ENCODE data around the gene MT1H.
"Not testable (repeated sequence)": the region's sequence is repeated elsewhere in the genome, so short reads cannot be mapped to it uniquely, and the experiment has no call there.

Gene MT1H

DNA sequence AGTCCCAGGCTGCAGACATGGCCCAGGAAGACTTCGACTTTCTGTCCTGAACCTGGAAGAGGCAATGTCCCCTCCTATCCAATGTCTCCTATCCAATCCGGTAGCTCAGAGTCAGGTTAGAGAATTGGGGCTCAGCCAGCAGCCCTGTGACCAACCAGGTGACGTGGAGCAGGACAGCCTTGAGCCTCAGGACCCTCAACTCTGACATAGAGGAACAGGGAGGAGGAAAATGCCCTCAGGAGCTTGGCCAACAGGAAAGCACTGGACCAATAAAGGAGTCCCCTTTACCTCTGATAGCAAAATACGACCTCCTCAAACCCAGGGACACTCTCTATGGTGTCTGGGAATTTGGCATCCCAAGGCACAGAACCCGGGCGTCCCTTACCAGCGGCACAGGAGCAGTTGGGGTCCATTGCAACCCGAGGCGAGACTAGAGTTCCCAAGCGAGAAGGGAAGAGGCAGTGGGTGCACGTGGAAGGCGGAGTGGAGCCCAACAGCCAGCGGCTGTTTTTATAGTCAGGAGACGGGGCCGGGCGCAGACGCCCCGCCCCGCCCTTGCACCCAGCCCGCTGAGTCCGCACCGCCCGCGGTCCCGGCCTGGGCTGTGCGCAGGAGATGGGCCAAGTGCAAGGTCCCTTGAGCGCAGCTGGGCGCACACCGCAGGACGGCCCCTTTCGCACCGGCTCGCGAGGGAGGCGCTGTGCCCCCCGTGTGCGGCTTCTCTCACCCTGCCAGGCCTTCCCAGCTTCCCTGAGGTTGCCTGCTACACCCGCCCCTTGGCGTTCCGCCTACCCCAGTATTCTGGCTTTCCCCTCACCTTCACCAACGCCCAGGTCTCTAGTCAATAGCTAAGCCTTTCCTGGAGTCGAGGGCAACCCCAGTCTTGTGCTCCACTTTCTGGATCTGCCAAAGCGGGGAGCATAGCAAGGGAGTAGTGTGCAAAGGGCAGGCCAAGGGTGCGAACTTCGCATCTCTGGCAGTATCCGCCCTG lies 1.7 kb upstream of the MT1H start, which contains the start of gene MT1G:
Gene MT1G, minus strand, starts transcription at position 485 of the 991 bp plus-strand sequence. Its CDS starts 72 bp downstream, at position 413.
- no peak within 1 kb of the TSS for H3K27ac ChIP-seq (ENCODE audit: low read length)
- no peak for DNase-seq
- H3K79me2 ChIP-seq (ENCODE audit: low read length) = no peaks in the 10 kb centered on the region
- H3F3A ChIP-seq (ENCODE audit: insufficient read depth, low read length) = no peaks in the 10 kb centered on the region
- H3K9me3 ChIP-seq (replicated peaks; ENCODE audit: insufficient read depth, low read length) = no peaks in the 10 kb centered on the region
- no peak within 1 kb of the TSS for H2AFZ ChIP-seq (ENCODE audit: low read length)
- 0 out of 2 replicates have a peak within 1 kb of the TSS, but pooled peaks have one; percentile 12 for H3K4me2 ChIP-seq (ENCODE audit: low read depth, low read length)
- TF ChIP-seq, protein P1, sequence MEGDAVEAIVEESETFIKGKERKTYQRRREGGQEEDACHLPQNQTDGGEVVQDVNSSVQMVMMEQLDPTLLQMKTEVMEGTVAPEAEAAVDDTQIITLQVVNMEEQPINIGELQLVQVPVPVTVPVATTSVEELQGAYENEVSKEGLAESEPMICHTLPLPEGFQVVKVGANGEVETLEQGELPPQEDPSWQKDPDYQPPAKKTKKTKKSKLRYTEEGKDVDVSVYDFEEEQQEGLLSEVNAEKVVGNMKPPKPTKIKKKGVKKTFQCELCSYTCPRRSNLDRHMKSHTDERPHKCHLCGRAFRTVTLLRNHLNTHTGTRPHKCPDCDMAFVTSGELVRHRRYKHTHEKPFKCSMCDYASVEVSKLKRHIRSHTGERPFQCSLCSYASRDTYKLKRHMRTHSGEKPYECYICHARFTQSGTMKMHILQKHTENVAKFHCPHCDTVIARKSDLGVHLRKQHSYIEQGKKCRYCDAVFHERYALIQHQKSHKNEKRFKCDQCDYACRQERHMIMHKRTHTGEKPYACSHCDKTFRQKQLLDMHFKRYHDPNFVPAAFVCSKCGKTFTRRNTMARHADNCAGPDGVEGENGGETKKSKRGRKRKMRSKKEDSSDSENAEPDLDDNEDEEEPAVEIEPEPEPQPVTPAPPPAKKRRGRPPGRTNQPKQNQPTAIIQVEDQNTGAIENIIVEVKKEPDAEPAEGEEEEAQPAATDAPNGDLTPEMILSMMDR (IDR thresholded peaks at IDR 0.05; ENCODE audit: low read length) = no peak
- TF ChIP-seq EZH2phosphoT487 (IDR thresholded peaks at IDR 0.05; ENCODE audit: low read length) (no peak), EZH2 (optimal IDR thresholded peaks at IDR 0.05; ENCODE audit: low read depth, low read length) (no peak)
- no peaks in the 10 kb centered on the region for H3K4me1 ChIP-seq (ENCODE audit: low read length)
- no peaks in the 10 kb centered on the region for H3K9me2 ChIP-seq (replicated peaks; ENCODE audit: insufficient read depth, low read length)
- peaks cover 97% of the 10 kb centered on the region for H3K27me3 ChIP-seq (replicated peaks; ENCODE audit: insufficient read depth, low read length)
- H3K4me3 ChIP-seq (ENCODE audit: low read length) = no peak within 1 kb of the TSS
- no peaks in the 10 kb centered on the region for H4K20me1 ChIP-seq (ENCODE audit: insufficient read depth, low read length)
- H3K36me3 ChIP-seq (replicated peaks; ENCODE audit: insufficient read depth, low read length) = no peaks in the 10 kb centered on the region
- no peak within 1 kb of the TSS for H3K9ac ChIP-seq (ENCODE audit: low read length)

DNA sequence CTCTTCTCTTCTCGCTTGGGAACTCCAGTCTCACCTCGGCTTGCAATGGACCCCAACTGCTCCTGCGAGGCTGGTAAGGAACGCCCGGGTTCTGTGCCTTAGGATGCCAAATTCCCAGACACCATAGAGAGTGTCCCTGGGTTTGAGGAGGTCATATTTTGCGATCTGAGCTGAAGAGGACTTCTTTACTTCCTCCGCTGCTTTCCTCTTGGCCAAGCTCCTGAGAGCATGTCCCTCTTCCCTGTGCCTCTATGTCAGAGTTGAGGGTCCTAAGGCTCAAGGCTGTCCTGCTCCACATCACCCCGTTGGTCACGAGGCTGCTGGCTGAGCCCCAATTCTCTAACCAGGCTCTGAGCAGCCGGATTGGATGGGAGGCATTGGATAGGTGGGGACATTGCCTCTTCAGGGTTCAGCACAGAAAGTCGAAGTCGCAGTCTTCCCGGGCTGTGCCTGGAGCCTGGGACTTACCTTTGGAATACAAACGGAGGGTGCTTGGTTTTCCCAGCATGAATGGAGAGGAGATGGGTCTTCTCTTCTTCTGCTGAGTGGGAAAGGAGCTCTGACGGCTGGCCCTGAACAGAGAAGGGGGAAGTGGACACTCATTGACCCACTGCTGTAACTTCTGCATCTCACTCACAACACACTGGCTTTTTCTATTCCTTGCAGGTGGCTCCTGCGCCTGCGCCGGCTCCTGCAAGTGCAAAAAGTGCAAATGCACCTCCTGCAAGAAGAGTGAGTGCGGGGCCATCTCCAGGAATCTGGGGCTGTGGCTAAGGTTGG lies 416 bp downstream of the MT1H start:
- Histone ChIP-seq H3K27ac (ENCODE audit: low read length) (no peak overlapping the region), H3K79me2 (ENCODE audit: low read length) (no peaks in the 10 kb centered on the region), H2AFZ (ENCODE audit: low read length) (no peak overlapping the region), H3K4me3 (ENCODE audit: low read length) (no peak overlapping the region), H3K36me3 (replicated peaks; ENCODE audit: insufficient read depth, low read length) (no peaks in the 10 kb centered on the region), H3K27me3 (replicated peaks; ENCODE audit: insufficient read depth, low read length) (peaks cover 83% of the 10 kb centered on the region), H4K20me1 (ENCODE audit: insufficient read depth, low read length) (no peaks in the 10 kb centered on the region), H3K4me1 (ENCODE audit: low read length) (no peaks in the 10 kb centered on the region), H3K9me2 (replicated peaks; ENCODE audit: insufficient read depth, low read length) (no peaks in the 10 kb centered on the region), H3F3A (ENCODE audit: insufficient read depth, low read length) (no peaks in the 10 kb centered on the region), H3K9me3 (replicated peaks; ENCODE audit: insufficient read depth, low read length) (no peaks in the 10 kb centered on the region), H3K4me2 (ENCODE audit: low read depth, low read length) (no peak overlapping the region), H3K9ac (ENCODE audit: low read length) (no peak overlapping the region)
- TF ChIP-seq, protein P1 (IDR thresholded peaks at IDR 0.05; ENCODE audit: low read length) = no peak
- TF ChIP-seq EZH2 (optimal IDR thresholded peaks at IDR 0.05; ENCODE audit: low read depth, low read length) (no peak), EZH2phosphoT487 (IDR thresholded peaks at IDR 0.05; ENCODE audit: low read length) (no peak)
- no peak for DNase-seq

DNA sequence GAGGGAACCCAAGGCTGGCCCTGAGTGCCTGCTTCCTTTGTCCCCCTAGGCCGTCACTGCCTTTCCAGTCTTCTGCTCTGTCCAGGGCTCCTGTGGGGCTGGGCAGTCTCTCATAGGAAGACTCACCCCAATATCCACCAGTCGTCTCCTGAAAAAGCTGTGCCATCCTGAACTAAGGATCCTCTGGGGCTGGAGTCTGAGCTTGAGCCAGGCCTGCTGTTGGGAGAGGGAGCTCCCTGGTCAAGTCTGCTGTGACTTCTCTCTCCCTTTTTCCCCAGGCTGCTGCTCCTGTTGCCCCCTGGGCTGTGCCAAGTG lies 963 bp downstream of the MT1H start:
- no peaks in the 10 kb centered on the region for H3K4me1 ChIP-seq (ENCODE audit: low read length)
- no peak overlapping the region for H3K4me3 ChIP-seq (ENCODE audit: low read length)
- no peaks in the 10 kb centered on the region for H3K9me2 ChIP-seq (replicated peaks; ENCODE audit: insufficient read depth, low read length)
- H3K27me3 ChIP-seq (replicated peaks; ENCODE audit: insufficient read depth, low read length) = peaks cover 83% of the 10 kb centered on the region
- H3K79me2 ChIP-seq (ENCODE audit: low read length) = no peaks in the 10 kb centered on the region
- H3K4me2 ChIP-seq (ENCODE audit: low read depth, low read length) = no peak overlapping the region
- H3K27ac ChIP-seq (ENCODE audit: low read length) = no peak overlapping the region
- H3K9ac ChIP-seq (ENCODE audit: low read length) = no peak overlapping the region
- H3K9me3 ChIP-seq (replicated peaks; ENCODE audit: insufficient read depth, low read length) = no peaks in the 10 kb centered on the region
- H3K36me3 ChIP-seq (replicated peaks; ENCODE audit: insufficient read depth, low read length) = no peaks in the 10 kb centered on the region
- no peaks in the 10 kb centered on the region for H3F3A ChIP-seq (ENCODE audit: insufficient read depth, low read length)
- H4K20me1 ChIP-seq (ENCODE audit: insufficient read depth, low read length) = no peaks in the 10 kb centered on the region
- H2AFZ ChIP-seq (ENCODE audit: low read length) = no peak overlapping the region
- TF ChIP-seq EZH2 (optimal IDR thresholded peaks at IDR 0.05; ENCODE audit: low read depth, low read length) = no peak
- no peak for TF ChIP-seq EZH2phosphoT487 (IDR thresholded peaks at IDR 0.05; ENCODE audit: low read length)
- TF ChIP-seq, protein P1 (IDR thresholded peaks at IDR 0.05; ENCODE audit: low read length) = no peak
- no peak for DNase-seq

DNA sequence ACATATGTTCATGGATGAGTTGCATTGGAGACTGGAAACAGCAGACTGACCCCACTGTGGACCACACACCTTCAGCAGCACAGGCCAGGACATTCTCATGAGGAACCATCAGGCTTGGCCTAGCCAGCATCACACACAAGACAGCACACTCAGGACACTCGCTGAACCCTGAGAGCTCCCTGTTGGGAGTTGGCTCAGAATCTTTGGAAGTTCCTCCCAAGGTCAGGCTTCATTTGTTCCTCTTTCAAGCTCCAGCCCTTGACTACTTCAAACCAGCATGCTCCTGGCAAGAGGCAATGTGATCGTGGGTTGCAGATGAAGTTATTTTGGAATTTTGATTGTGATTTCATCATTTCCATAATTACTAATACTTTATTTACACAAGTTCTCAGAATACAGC lies 2.1 kb downstream of the MT1H start:
- H3K9me2 ChIP-seq (replicated peaks; ENCODE audit: insufficient read depth, low read length); H3K4me3 ChIP-seq (ENCODE audit: low read length); H3K9ac ChIP-seq (ENCODE audit: low read length); H3K79me2 ChIP-seq (ENCODE audit: low read length); H3K9me3 ChIP-seq (replicated peaks; ENCODE audit: insufficient read depth, low read length); H4K20me1 ChIP-seq (ENCODE audit: insufficient read depth, low read length); H3K36me3 ChIP-seq (replicated peaks; ENCODE audit: insufficient read depth, low read length); H3K4me1 ChIP-seq (ENCODE audit: low read length); H3K27ac ChIP-seq (ENCODE audit: low read length); DNase-seq; H2AFZ ChIP-seq (ENCODE audit: low read length); H3K4me2 ChIP-seq (ENCODE audit: low read depth, low read length); H3F3A ChIP-seq (ENCODE audit: insufficient read depth, low read length): not testable (repeated sequence)
- peaks cover 75% of the 10 kb centered on the region for H3K27me3 ChIP-seq (replicated peaks; ENCODE audit: insufficient read depth, low read length)

DNA sequence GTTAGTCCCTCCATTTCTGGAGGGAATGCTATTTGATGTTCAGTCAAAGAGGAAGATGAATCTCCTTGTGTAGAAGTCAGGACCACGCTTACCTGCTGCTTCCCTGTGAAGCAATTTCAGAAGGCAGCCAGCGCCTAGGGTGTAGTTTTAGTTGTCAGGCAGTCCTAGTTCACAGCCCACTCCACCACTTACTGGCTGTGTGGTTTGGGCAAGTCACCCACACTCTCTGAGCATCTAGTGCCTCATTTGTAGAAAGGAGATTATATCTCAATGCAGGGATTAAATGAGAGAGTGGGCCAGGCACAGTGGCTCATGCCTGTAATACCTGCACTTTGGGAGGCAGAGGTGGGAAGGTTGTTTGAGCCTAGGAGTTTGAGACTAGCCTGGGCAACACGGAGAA lies 2.6 kb downstream of the MT1H start:
- H3K9me3 ChIP-seq (replicated peaks; ENCODE audit: insufficient read depth, low read length); H3F3A ChIP-seq (ENCODE audit: insufficient read depth, low read length); H3K27ac ChIP-seq (ENCODE audit: low read length); H2AFZ ChIP-seq (ENCODE audit: low read length); H4K20me1 ChIP-seq (ENCODE audit: insufficient read depth, low read length); H3K9ac ChIP-seq (ENCODE audit: low read length); H3K79me2 ChIP-seq (ENCODE audit: low read length); DNase-seq; H3K9me2 ChIP-seq (replicated peaks; ENCODE audit: insufficient read depth, low read length); H3K4me2 ChIP-seq (ENCODE audit: low read depth, low read length); H3K36me3 ChIP-seq (replicated peaks; ENCODE audit: insufficient read depth, low read length); H3K4me3 ChIP-seq (ENCODE audit: low read length); H3K4me1 ChIP-seq (ENCODE audit: low read length): not testable (repeated sequence)
- H3K27me3 ChIP-seq (replicated peaks; ENCODE audit: insufficient read depth, low read length) = peaks cover 75% of the 10 kb centered on the region
